ENCODE data around the gene TTC27.

GRCh38 chr2:32666704-32667103, 38.9 kb downstream of the TTC27 start:
- TF ChIP-seq YY1 (IDR thresholded peaks at IDR 0.05; ENCODE audit: insufficient read depth, insufficient read length) (no peak), SUZ12 (IDR thresholded peaks at IDR 0.05; ENCODE audit: extremely low read depth, insufficient read depth, insufficient read length) (no peak), ZNF274 (IDR thresholded peaks at IDR 0.05; ENCODE audit: low read depth, low read length) (no peak)

All from NT2/D1 (cell line).